Large intestine (tissue), 3 donors: ENCODE data around the gene RASAL1. TPM values are rescaled to one million over a fixed set of nuclear protein-coding genes. Genes with fewer than 3 reads are reported as not detected.
"Not testable (repeated sequence)": the region's sequence is repeated elsewhere in the genome, so short reads cannot be mapped to it uniquely, and the experiment has no call there.

ENCODE experiments used
- DNase-seq, 2 donors: peaks; one replicate each; pipeline versions ENCODE4 v3.0.0 to v3.0.0-alpha.2; 2013
- H3K27ac ChIP-seq: one replicate; pipeline ENCODE4 v1.5.1; 2013; ENCODE audit warnings: low read length
- H3K27me3 ChIP-seq: 2 replicates; pipeline ENCODE4 v1.6.1; 2013; ENCODE audit warnings: low read length; ENCODE audit not compliant: control insufficient read depth, insufficient read depth
- H3K36me3 ChIP-seq: 2 replicates; pipeline ENCODE4 v1.6.1; 2013; ENCODE audit warnings: low read length; ENCODE audit not compliant: control insufficient read depth, insufficient read depth
- H3K4me1 ChIP-seq: one replicate; pipeline ENCODE4 v1.6.1; 2013; ENCODE audit warnings: low read length; ENCODE audit not compliant: control insufficient read depth, insufficient read depth
- H3K4me3 ChIP-seq: one replicate; pipeline ENCODE4 v1.5.1; 2013; ENCODE audit warnings: low read length
- H3K9me3 ChIP-seq: one replicate; pipeline ENCODE4 v1.6.1; 2013; ENCODE audit warnings: mild to moderate bottlenecking, low read depth, low read length, moderate library complexity; ENCODE audit not compliant: control insufficient read depth
- WGBS: methylation state at CpG from one replicate; pipeline ENCODE4 v1.1.5; 2013; ENCODE audit warnings: low lambda C conversion rate; ENCODE audit not compliant: insufficient coverage; 5-methylcytosine and 5-hydroxymethylcytosine counted together
- polyA plus RNA-seq: library from polyadenylated mRNA; unstranded; fragments of 120-200 nt; gene quantifications from one replicate; pipeline ENCODE4 v1.2.1, GENCODE V29; 2013

RASAL1 gene
- polyA plus RNA-seq, 1 donor = 0.69 TPM

- Histone ChIP-seq H3K27me3 (peaks cover 16% of the 10 kb centered on the region), H3K36me3 (no peaks in the 10 kb centered on the region), H3K4me3 (no peak overlapping the region), H3K9me3 (no peaks in the 10 kb centered on the region), H3K4me1 (no peaks in the 10 kb centered on the region), H3K27ac (no peak overlapping the region)
- no peak for DNase-seq
- no CpG with 5 or more reads among the region's 17 CpGs for WGBS
Observed at GRCh38 chr12:113129664-113130456, 5.7 kb downstream of the RASAL1 start.

- WGBS = no CpG with 5 or more reads among the region's 9 CpGs
Observed at GRCh38 chr12:113128802-113129663, 6.5 kb downstream of the RASAL1 start.

GRCh38 chr12:113127791-113128199, 7.8 kb downstream of the RASAL1 start:
- Histone ChIP-seq H3K4me1 (no peaks in the 10 kb centered on the region), H3K4me3 (no peak overlapping the region), H3K27ac (no peak overlapping the region), H3K27me3 (peaks cover 10% of the 10 kb centered on the region), H3K36me3 (no peaks in the 10 kb centered on the region), H3K9me3 (no peaks in the 10 kb centered on the region)
- WGBS = no CpG with 5 or more reads among the region's 15 CpGs
- no peak for DNase-seq

More at GRCh38 chr12:113128802-113129663, 6.5 kb downstream of the RASAL1 start:
- H3K9me3 ChIP-seq = no peaks in the 10 kb centered on the region
- H3K4me1 ChIP-seq = no peaks in the 10 kb centered on the region
- H3K27ac ChIP-seq = no peak overlapping the region
- peaks cover 10% of the 10 kb centered on the region for H3K27me3 ChIP-seq
- H3K36me3 ChIP-seq = no peaks in the 10 kb centered on the region
- H3K4me3 ChIP-seq = no peak overlapping the region
- no peak for DNase-seq

- peaks cover 5% of the 10 kb centered on the region for H3K27me3 ChIP-seq
- DNase-seq = no peak
- no peaks in the 10 kb centered on the region for H3K9me3 ChIP-seq
- H3K36me3 ChIP-seq = no peaks in the 10 kb centered on the region
- no peaks in the 10 kb centered on the region for H3K4me1 ChIP-seq
- H3K4me3 ChIP-seq = no peak overlapping the region
- WGBS = no CpG with 5 or more reads among the region's 3 CpGs
- no peak overlapping the region for H3K27ac ChIP-seq
Observed at GRCh38 chr12:113120670-113121370, 14.7 kb downstream of the RASAL1 start.

- no peak for DNase-seq
- no peaks in the 10 kb centered on the region for H3K36me3 ChIP-seq
- no CpG with 5 or more reads among the region's 4 CpGs for WGBS
- H3K9me3 ChIP-seq = no peaks in the 10 kb centered on the region
- H3K27me3 ChIP-seq = peaks cover 5% of the 10 kb centered on the region
- H3K4me3 ChIP-seq = no peak overlapping the region
- no peak overlapping the region for H3K27ac ChIP-seq
- H3K4me1 ChIP-seq = no peaks in the 10 kb centered on the region
Observed at GRCh38 chr12:113119980-113120669, 15.4 kb downstream of the RASAL1 start.

GRCh38 chr12:113118142-113118541, 17.4 kb downstream of the RASAL1 start:
- 100% methylated on average over 1 of the region's 1 CpG for WGBS
- DNase-seq = no peak

GRCh38 chr12:113117684-113118083, 17.9 kb downstream of the RASAL1 start:
- not testable (repeated sequence) for DNase-seq, H3K36me3 ChIP-seq, H3K4me3 ChIP-seq, H3K27ac ChIP-seq, H3K9me3 ChIP-seq, H3K4me1 ChIP-seq
- peaks cover 15% of the 10 kb centered on the region for H3K27me3 ChIP-seq
- WGBS = no CpG with 5 or more reads among the region's 8 CpGs

More at GRCh38 chr12:113118142-113118541, 17.4 kb downstream of the RASAL1 start:
- no peaks in the 10 kb centered on the region for H3K4me1 ChIP-seq
- H3K9me3 ChIP-seq = no peaks in the 10 kb centered on the region
- no peak overlapping the region for H3K4me3 ChIP-seq
- H3K27me3 ChIP-seq = peaks cover 12% of the 10 kb centered on the region
- no peaks in the 10 kb centered on the region for H3K36me3 ChIP-seq
- no peak overlapping the region for H3K27ac ChIP-seq

- H3K27me3 ChIP-seq = peaks cover 19% of the 10 kb centered on the region
- no peak overlapping the region for H3K27ac ChIP-seq
- H3K4me1 ChIP-seq = no peaks in the 10 kb centered on the region
- H3K4me3 ChIP-seq = no peak overlapping the region
- no peak for DNase-seq
- H3K9me3 ChIP-seq = no peaks in the 10 kb centered on the region
- no peaks in the 10 kb centered on the region for H3K36me3 ChIP-seq
- WGBS = no CpG with 5 or more reads among the region's 6 CpGs
Observed at GRCh38 chr12:113116875-113117274, 18.7 kb downstream of the RASAL1 start.

GRCh38 chr12:113115455-113116126, 20.0 kb downstream of the RASAL1 start:
- no peak overlapping the region for H3K27ac ChIP-seq
- no CpG with 5 or more reads among the region's 22 CpGs for WGBS

More at GRCh38 chr12:113115455-113116126, 20.0 kb downstream of the RASAL1 start:
- no peaks in the 10 kb centered on the region for H3K36me3 ChIP-seq
- no peaks in the 10 kb centered on the region for H3K4me1 ChIP-seq
- no peak for DNase-seq
- H3K4me3 ChIP-seq = no peak overlapping the region
- no peaks in the 10 kb centered on the region for H3K9me3 ChIP-seq
- peaks cover 20% of the 10 kb centered on the region for H3K27me3 ChIP-seq
